ENCODE results near the gene CD69. TPM values are rescaled to one million over a fixed set of nuclear protein-coding genes. Genes with fewer than 3 reads are reported as not detected.

CD69 gene
- total RNA-seq, 1 experiment from 2014 or later, result not detected

DNA sequence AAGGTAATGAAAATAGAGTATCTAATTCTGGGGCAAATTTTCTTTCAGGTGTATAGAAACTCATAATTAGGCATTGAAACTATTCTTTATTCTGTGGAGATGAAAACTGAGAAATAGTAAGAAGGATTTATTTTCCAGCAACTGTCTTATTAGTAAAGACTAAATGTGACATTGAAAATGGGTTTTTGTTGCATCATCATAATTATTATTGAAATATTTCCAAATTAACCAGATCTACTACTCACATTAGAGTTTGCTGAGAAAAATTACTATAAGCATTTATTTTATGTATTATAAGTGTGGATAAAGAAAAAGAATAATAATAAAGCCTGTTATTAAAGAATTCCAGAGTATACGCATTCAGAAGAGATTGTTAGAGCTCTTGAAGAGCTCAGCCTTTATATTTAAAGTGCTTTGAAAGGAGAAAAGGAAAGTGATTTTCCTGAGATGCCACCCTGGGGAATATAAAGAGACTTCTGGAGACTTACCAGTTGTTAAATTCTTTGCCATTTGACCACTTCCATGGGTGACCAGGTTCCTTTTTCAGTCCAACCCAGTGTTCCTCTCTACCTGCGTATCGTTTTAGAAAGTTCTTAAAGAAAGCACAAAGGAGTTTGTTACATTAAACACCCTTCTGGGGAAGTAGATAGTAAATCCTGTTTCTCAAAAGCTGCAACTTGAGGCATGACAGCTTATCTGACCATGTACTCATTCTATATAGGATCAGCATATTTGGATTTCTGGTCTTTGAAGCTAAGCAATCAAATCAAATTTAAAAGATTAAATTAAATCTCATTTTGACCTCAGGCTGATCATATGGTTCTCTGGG lies 6.4 kb downstream of the CD69 start:
- 100% methylated on average over 1 of the region's 3 CpGs for WGBS (ENCODE audit: extremely low coverage, insufficient read length, low lambda C conversion rate)
- H3K4ac ChIP-seq (ENCODE audit: low read depth, low read length), result no peak overlapping the region
- Mint-ChIP-seq H3K36me3 (ENCODE audit: insufficient read depth in 1 of 3, low read depth in 3 of 3) (no peaks in the 10 kb centered on the region), H3K4me3 (no peak overlapping the region), H3K4me1 (peaks cover 15 to 25% of the 10 kb centered on the region in 2 experiments), H3K27ac (no peak overlapping the region), H3K27me3 (ENCODE audit: low read depth) (no peaks in the 10 kb centered on the region), H3K9me3 (no peaks in the 10 kb centered on the region)
- no peaks in the 10 kb centered on the region for H3K27me3 ChIP-seq (ENCODE audit: insufficient read depth, low read length)
- H4K91ac ChIP-seq (ENCODE audit: insufficient read length, low read depth, low read length), result no peak overlapping the region
- no peak overlapping the region for H3K23ac ChIP-seq (ENCODE audit: insufficient read length, low read depth, low read length)
- DNase-seq, result no peak
- no peaks in the 10 kb centered on the region for H3K79me2 ChIP-seq (ENCODE audit: insufficient read depth, low read length)
- no peaks in the 10 kb centered on the region for H4K20me1 ChIP-seq (ENCODE audit: control insufficient read depth, insufficient read depth, insufficient read length)
- H3K18ac ChIP-seq (ENCODE audit: insufficient read length, low read depth, low read length), result no peak overlapping the region
- no peak overlapping the region for H2BK20ac ChIP-seq (ENCODE audit: low read depth, low read length, poor library complexity, severe bottlenecking)
- no peak overlapping the region for H3K27ac ChIP-seq (ENCODE audit: insufficient read length, low read depth, low read length)
- no peaks in the 10 kb centered on the region for H3K9me3 ChIP-seq (ENCODE audit: control insufficient read depth, low read depth, low read length)
- no peak overlapping the region for H2BK120ac ChIP-seq (ENCODE audit: low read depth, low read length, poor library complexity, severe bottlenecking)
- no peak overlapping the region for H2BK15ac ChIP-seq (ENCODE audit: low read depth, low read length)
- no peak overlapping the region for H2AFZ ChIP-seq (ENCODE audit: low read length)
- H4K5ac ChIP-seq (ENCODE audit: insufficient read length, low read depth, low read length), result no peak overlapping the region
- TF ChIP-seq, protein P1, sequence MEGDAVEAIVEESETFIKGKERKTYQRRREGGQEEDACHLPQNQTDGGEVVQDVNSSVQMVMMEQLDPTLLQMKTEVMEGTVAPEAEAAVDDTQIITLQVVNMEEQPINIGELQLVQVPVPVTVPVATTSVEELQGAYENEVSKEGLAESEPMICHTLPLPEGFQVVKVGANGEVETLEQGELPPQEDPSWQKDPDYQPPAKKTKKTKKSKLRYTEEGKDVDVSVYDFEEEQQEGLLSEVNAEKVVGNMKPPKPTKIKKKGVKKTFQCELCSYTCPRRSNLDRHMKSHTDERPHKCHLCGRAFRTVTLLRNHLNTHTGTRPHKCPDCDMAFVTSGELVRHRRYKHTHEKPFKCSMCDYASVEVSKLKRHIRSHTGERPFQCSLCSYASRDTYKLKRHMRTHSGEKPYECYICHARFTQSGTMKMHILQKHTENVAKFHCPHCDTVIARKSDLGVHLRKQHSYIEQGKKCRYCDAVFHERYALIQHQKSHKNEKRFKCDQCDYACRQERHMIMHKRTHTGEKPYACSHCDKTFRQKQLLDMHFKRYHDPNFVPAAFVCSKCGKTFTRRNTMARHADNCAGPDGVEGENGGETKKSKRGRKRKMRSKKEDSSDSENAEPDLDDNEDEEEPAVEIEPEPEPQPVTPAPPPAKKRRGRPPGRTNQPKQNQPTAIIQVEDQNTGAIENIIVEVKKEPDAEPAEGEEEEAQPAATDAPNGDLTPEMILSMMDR (conservative IDR thresholded peaks at IDR 0.05), result no peak
- no peak overlapping the region for H3T11ph ChIP-seq (ENCODE audit: low read length)
- H3K14ac ChIP-seq (ENCODE audit: insufficient read depth, low read length), result no peak overlapping the region
- H2BK12ac ChIP-seq (ENCODE audit: insufficient read length, low read depth, low read length), result no peak overlapping the region
- H3K79me1 ChIP-seq (ENCODE audit: insufficient read depth, low read depth, low read length, poor library complexity, severe bottlenecking), result no peaks in the 10 kb centered on the region
- H2AK5ac ChIP-seq (ENCODE audit: insufficient read length, low read length), result no peak overlapping the region
- no peak overlapping the region for H3K4me2 ChIP-seq (ENCODE audit: insufficient read depth, insufficient read length, low read length)
- H2BK5ac ChIP-seq (ENCODE audit: insufficient read length, low read length), result no peak overlapping the region
- H4K8ac ChIP-seq (replicated peaks; ENCODE audit: insufficient read length, low read depth, low read length), result no peak overlapping the region
- no peaks in the 10 kb centered on the region for H3K23me2 ChIP-seq (ENCODE audit: insufficient read length, low read depth, low read length, poor library complexity, severe bottlenecking)
- H3K4me1 ChIP-seq (ENCODE audit: insufficient read depth, low read length), result no peaks in the 10 kb centered on the region
- H3K56ac ChIP-seq (ENCODE audit: insufficient read length, low read depth, low read length), result no peak overlapping the region
- no peak overlapping the region for H3K9ac ChIP-seq (ENCODE audit: extremely low read depth, insufficient read length, low read length)

Data from H9 (cell line).